ENCODE data around the gene LBR. TPM values are rescaled to one million over a fixed set of nuclear protein-coding genes. Genes with fewer than 3 reads are reported as not detected.

Gene LBR
- total RNA-seq, 1 experiment from 2014 or later, result 86.0 TPM

GRCh38 chr1:225418598-225418997 lies 9.2 kb downstream of the LBR start:
- no peak overlapping the region for H3K27ac Mint-ChIP-seq
- peaks cover 36% of the 10 kb centered on the region for H3K36me3 Mint-ChIP-seq
- peaks cover 15% of the 10 kb centered on the region for H3K4me1 Mint-ChIP-seq
- no peak for TF ChIP-seq OVOL2 (CRISPR knock-in tag; IDR thresholded peaks at IDR 0.05; ENCODE audit: borderline replicate concordance)
- TF ChIP-seq ZNF121 (CRISPR knock-in tag; IDR thresholded peaks at IDR 0.05), result no peak
- TF ChIP-seq ZBTB43 (CRISPR knock-in tag; IDR thresholded peaks at IDR 0.05), result no peak
- TF ChIP-seq, protein P1, sequence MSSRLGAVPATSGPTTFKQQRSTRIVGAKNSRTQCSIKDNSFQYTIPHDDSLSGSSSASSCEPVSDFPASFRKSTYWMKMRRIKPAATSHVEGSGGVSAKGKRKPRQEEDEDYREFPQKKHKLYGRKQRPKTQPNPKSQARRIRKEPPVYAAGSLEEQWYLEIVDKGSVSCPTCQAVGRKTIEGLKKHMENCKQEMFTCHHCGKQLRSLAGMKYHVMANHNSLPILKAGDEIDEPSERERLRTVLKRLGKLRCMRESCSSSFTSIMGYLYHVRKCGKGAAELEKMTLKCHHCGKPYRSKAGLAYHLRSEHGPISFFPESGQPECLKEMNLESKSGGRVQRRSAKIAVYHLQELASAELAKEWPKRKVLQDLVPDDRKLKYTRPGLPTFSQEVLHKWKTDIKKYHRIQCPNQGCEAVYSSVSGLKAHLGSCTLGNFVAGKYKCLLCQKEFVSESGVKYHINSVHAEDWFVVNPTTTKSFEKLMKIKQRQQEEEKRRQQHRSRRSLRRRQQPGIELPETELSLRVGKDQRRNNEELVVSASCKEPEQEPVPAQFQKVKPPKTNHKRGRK (CRISPR knock-in tag; IDR thresholded peaks at IDR 0.05; ENCODE audit: borderline replicate concordance), result no peak
- TF ChIP-seq, protein P2, sequence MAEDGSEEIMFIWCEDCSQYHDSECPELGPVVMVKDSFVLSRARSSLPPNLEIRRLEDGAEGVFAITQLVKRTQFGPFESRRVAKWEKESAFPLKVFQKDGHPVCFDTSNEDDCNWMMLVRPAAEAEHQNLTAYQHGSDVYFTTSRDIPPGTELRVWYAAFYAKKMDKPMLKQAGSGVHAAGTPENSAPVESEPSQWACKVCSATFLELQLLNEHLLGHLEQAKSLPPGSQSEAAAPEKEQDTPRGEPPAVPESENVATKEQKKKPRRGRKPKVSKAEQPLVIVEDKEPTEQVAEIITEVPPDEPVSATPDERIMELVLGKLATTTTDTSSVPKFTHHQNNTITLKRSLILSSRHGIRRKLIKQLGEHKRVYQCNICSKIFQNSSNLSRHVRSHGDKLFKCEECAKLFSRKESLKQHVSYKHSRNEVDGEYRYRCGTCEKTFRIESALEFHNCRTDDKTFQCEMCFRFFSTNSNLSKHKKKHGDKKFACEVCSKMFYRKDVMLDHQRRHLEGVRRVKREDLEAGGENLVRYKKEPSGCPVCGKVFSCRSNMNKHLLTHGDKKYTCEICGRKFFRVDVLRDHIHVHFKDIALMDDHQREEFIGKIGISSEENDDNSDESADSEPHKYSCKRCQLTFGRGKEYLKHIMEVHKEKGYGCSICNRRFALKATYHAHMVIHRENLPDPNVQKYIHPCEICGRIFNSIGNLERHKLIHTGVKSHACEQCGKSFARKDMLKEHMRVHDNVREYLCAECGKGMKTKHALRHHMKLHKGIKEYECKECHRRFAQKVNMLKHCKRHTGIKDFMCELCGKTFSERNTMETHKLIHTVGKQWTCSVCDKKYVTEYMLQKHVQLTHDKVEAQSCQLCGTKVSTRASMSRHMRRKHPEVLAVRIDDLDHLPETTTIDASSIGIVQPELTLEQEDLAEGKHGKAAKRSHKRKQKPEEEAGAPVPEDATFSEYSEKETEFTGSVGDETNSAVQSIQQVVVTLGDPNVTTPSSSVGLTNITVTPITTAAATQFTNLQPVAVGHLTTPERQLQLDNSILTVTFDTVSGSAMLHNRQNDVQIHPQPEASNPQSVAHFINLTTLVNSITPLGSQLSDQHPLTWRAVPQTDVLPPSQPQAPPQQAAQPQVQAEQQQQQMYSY (CRISPR knock-in tag; IDR thresholded peaks at IDR 0.05), result no peak
- TF ChIP-seq SP1 (CRISPR knock-in tag; conservative IDR thresholded peaks at IDR 0.05), result no peak
- TF ChIP-seq IRF2 (CRISPR knock-in tag; IDR thresholded peaks at IDR 0.05; ENCODE audit: borderline replicate concordance, low read depth), result no peak
- ATAC-seq (no peak), DNase-seq (ENCODE audit: low spot score) (no peak)
- POLR2A ChIA-PET, result interaction anchor here (0.5 kb wide), 1 partner anchor 441 kb away, joined by 4 read pairs; no protein-coding TSS in a partner anchor
- H3K27me3 Mint-ChIP-seq (ENCODE audit: low read depth), result no peaks in the 10 kb centered on the region
- H3K9me3 Mint-ChIP-seq, result no peaks in the 10 kb centered on the region
- no peak overlapping the region for H3K4me3 Mint-ChIP-seq
- CTCF ChIA-PET, result interaction anchor here (1.1 kb wide), 1 partner anchor 392 kb away, joined by 3 read pairs; no protein-coding TSS in a partner anchor

GRCh38 chr1:225418059-225418458 lies 9.8 kb downstream of the LBR start:
- peaks cover 36% of the 10 kb centered on the region for H3K36me3 Mint-ChIP-seq
- peaks cover 12% of the 10 kb centered on the region for H3K4me1 Mint-ChIP-seq
- DNase-seq (ENCODE audit: low spot score), result no peak
- H3K4me3 Mint-ChIP-seq, result no peak overlapping the region
- no peak overlapping the region for H3K27ac Mint-ChIP-seq
- no peaks in the 10 kb centered on the region for H3K9me3 Mint-ChIP-seq
- no peaks in the 10 kb centered on the region for H3K27me3 Mint-ChIP-seq (ENCODE audit: low read depth)
- ChIA-PET POLR2A (no interaction called here), CTCF (interaction anchor here (1.1 kb wide), 1 partner anchor 393 kb away, joined by 3 read pairs; no protein-coding TSS in a partner anchor)
- TF ChIP-seq GRHL2 (CRISPR knock-in tag; IDR thresholded peaks at IDR 0.05; ENCODE audit: insufficient replicate concordance, severe bottlenecking) (no peak), TEAD4 (CRISPR knock-in tag; IDR thresholded peaks at IDR 0.05) (no peak), HMGXB4 (CRISPR knock-in tag; IDR thresholded peaks at IDR 0.05) (no peak), OVOL2 (CRISPR knock-in tag; IDR thresholded peaks at IDR 0.05; ENCODE audit: borderline replicate concordance) (no peak), PREB (CRISPR knock-in tag; IDR thresholded peaks at IDR 0.05; ENCODE audit: borderline replicate concordance) (no peak), FOXP1 (CRISPR knock-in tag; IDR thresholded peaks at IDR 0.05; ENCODE audit: borderline replicate concordance) (no peak), ZSCAN18 (CRISPR knock-in tag; IDR thresholded peaks at IDR 0.05) (no peak), MYBL2 (CRISPR knock-in tag; IDR thresholded peaks at IDR 0.05) (no peak), SMAD4 (CRISPR knock-in tag; IDR thresholded peaks at IDR 0.05) (no peak), SMAD3 (CRISPR knock-in tag; IDR thresholded peaks at IDR 0.05; ENCODE audit: borderline replicate concordance) (no peak), GABPB1 (CRISPR knock-in tag; IDR thresholded peaks at IDR 0.05) (no peak), JUN (CRISPR knock-in tag; IDR thresholded peaks at IDR 0.05) (no peak), NFYB (CRISPR knock-in tag; conservative IDR thresholded peaks at IDR 0.05; ENCODE audit: low read depth) (no peak)
- TF ChIP-seq, protein P3, sequence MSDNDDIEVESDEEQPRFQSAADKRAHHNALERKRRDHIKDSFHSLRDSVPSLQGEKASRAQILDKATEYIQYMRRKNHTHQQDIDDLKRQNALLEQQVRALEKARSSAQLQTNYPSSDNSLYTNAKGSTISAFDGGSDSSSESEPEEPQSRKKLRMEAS (CRISPR knock-in tag; IDR thresholded peaks at IDR 0.05), result no peak
- ATAC-seq, result no peak

Data from WTC11 (cell line).